Femur (tissue), 1 donor: ENCODE results near the gene NEK8.
"Not testable (repeated sequence)": the region's sequence is repeated elsewhere in the genome, so short reads cannot be mapped to it uniquely, and the experiment has no call there.

ENCODE experiments used
- DNase-seq: peaks from one replicate; pipeline ENCODE4 v3.0.0-alpha.2; 2017

NEK8 gene

GRCh38 chr17:28710861-28711722 is 17.5 kb upstream of the NEK8 start:
- DNase-seq = peak; percentile 97

- no peak for DNase-seq
These were observed 16.9 kb upstream of the NEK8 start, which contains the start of gene PROCA1 for GRCh38 chr17:28711723-28712031. Gene PROCA1 (minus strand): TSS chr17:28711888. CDS start chr17:28711660, 228 bp downstream.

- peak; percentile 70 for DNase-seq
These were observed 16.4 kb upstream of the NEK8 start for GRCh38 chr17:28712032-28712704.

GRCh38 chr17:28712705-28713415 is 15.7 kb upstream of the NEK8 start:
- DNase-seq = no peak

- DNase-seq = no peak
These were observed 14.3 kb upstream of the NEK8 start for GRCh38 chr17:28714281-28714680.

GRCh38 chr17:28715217-28715616 is 13.4 kb upstream of the NEK8 start:
- DNase-seq = no peak

GRCh38 chr17:28716740-28717577 is 11.6 kb upstream of the NEK8 start:
- peak; percentile 75 for DNase-seq

GRCh38 chr17:28717578-28718332 is 10.8 kb upstream of the NEK8 start, which contains the start of gene RAB34:
Gene RAB34 (minus strand): TSS chr17:28717868. CDS start chr17:28717266, 602 bp downstream.
- peak; percentile 94 for DNase-seq

- no peak for DNase-seq
These were observed 10.1 kb upstream of the NEK8 start for GRCh38 chr17:28718333-28719020.

GRCh38 chr17:28719021-28719433 is 9.6 kb upstream of the NEK8 start:
- peak; percentile 49 for DNase-seq

- DNase-seq = no peak
These were observed 8.2 kb upstream of the NEK8 start for GRCh38 chr17:28720247-28720996.

GRCh38 chr17:28720997-28721329 is 7.6 kb upstream of the NEK8 start:
- DNase-seq = peak; percentile 27

- DNase-seq = no peak
These were observed 6.0 kb upstream of the NEK8 start for GRCh38 chr17:28722417-28723158.

- DNase-seq = no peak
These were observed 5.3 kb upstream of the NEK8 start for GRCh38 chr17:28723159-28723835.

GRCh38 chr17:28723836-28724499 is 4.6 kb upstream of the NEK8 start:
- not testable (repeated sequence) for DNase-seq

GRCh38 chr17:28724500-28725165 is 4.0 kb upstream of the NEK8 start:
- DNase-seq = peak; percentile 20

GRCh38 chr17:28725166-28725659 is 3.4 kb upstream of the NEK8 start:
- peak; percentile 42 for DNase-seq
